CD1c-positive myeloid dendritic cell (primary cell): ENCODE measurements around the gene PIK3C2G.
"Not testable (repeated sequence)": the region's sequence is repeated elsewhere in the genome, so short reads cannot be mapped to it uniquely, and the experiment has no call there.

ENCODE experiments used
- DNase-seq: peaks from one replicate; pipeline ENCODE4 v3.0.0-alpha.2; 2016; ENCODE audit errors: extremely low spot score

PIK3C2G gene, protein sequence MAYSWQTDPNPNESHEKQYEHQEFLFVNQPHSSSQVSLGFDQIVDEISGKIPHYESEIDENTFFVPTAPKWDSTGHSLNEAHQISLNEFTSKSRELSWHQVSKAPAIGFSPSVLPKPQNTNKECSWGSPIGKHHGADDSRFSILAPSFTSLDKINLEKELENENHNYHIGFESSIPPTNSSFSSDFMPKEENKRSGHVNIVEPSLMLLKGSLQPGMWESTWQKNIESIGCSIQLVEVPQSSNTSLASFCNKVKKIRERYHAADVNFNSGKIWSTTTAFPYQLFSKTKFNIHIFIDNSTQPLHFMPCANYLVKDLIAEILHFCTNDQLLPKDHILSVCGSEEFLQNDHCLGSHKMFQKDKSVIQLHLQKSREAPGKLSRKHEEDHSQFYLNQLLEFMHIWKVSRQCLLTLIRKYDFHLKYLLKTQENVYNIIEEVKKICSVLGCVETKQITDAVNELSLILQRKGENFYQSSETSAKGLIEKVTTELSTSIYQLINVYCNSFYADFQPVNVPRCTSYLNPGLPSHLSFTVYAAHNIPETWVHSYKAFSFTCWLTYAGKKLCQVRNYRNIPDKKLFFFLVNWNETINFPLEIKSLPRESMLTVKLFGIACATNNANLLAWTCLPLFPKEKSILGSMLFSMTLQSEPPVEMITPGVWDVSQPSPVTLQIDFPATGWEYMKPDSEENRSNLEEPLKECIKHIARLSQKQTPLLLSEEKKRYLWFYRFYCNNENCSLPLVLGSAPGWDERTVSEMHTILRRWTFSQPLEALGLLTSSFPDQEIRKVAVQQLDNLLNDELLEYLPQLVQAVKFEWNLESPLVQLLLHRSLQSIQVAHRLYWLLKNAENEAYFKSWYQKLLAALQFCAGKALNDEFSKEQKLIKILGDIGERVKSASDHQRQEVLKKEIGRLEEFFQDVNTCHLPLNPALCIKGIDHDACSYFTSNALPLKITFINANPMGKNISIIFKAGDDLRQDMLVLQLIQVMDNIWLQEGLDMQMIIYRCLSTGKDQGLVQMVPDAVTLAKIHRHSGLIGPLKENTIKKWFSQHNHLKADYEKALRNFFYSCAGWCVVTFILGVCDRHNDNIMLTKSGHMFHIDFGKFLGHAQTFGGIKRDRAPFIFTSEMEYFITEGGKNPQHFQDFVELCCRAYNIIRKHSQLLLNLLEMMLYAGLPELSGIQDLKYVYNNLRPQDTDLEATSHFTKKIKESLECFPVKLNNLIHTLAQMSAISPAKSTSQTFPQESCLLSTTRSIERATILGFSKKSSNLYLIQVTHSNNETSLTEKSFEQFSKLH (N-terminal part only)

DNA sequence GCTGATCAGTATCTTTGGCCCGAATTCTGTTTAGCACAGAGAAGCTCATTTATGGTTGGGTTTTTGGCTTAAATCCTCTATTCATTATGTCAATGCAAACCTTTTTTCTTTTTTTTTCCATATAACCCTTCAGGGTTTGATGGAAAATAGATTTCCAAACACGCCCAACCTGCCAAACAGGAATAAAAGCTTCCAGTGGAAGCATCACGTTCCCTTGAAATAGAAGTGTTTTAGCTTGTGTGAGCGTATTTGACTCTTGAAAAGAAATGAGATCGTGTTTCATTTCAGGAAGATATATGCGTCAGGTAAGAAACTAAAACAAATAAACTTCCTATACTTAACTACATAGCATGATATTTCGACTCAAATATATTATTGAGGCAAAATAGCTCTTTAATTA, at the start of gene PIK3C2G:
PIK3C2G (plus strand) TSS at position 246 of the 400 bp plus-strand sequence. CDS start 20,564 bp downstream, outside the sequence.
- no peak for DNase-seq

DNA sequence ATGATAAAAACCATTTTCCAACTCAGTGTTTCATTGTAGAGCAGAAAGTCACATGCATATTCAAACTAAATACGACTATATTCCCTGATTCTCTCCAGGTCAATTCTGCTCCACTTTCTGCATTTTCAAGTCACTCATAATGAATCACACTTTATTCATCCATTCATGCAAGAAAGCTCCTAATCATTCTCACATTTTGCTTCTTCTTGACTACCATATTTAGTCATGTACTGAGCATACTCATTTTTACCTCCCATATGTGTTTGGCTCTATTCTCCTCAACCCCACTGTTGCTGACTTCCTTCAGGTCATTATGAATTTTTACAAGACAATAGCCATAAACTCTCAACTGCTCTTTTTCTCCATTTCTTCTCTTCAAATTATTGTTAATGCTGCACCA, 43.4 kb upstream of the PIK3C2G start:
- DNase-seq: no peak

DNA sequence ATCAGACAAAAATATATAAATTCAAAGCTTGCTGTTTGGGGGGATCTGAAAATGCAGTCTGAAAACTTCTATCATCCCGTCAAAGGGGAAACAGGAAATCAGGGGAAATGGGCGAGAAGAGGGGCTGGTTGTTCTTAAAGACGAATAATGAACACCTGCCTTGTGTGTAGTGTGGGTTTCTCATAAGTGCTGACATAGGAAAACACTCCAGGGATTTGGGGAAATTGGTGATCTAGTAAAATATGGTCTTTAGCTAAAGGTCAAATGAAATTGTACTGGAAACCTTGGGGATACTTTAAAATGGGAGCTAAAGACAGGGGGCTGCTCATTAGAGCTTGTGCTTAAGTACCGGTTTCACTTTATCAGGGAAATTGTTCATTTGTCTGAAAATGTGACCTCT, 39.6 kb upstream of the PIK3C2G start:
- no peak for DNase-seq

DNA sequence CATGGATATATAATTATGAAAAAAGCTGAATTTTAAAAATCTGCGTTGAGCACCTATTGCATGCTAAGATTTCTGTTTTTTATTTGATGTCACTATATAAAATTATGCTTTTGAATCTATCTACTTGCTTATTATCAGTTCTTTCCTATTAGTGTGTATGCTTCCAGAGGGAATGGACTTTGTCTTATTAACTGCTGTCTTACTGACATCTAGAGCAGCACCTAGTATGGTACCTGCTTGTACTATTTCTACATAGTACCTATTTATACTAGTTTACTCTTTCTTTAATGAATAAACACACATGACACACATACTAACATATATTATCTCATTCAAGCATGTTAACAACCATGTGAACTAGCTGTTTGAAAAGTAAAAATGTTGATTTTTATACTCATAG, 38.6 kb upstream of the PIK3C2G start:
- DNase-seq: no peak

DNA sequence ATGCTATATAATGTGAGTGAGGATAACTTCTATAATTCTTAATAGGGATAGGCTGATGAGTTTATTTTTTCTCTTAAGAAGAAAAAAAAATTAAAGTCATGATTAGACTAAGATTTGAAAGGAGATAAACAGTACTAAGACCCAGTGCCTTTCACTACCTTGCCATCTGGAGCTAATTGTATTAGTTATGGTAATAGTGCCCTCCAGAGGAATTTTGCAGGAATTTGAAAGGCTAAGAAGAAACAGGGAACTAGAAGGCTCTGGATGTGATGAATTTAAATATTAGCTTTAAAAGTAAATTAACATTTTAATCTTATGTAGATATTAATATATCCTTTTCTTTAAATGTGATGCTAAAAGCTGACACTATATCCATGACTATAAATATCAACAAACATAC, 36.6 kb upstream of the PIK3C2G start:
- DNase-seq: peak; percentile 20

DNA sequence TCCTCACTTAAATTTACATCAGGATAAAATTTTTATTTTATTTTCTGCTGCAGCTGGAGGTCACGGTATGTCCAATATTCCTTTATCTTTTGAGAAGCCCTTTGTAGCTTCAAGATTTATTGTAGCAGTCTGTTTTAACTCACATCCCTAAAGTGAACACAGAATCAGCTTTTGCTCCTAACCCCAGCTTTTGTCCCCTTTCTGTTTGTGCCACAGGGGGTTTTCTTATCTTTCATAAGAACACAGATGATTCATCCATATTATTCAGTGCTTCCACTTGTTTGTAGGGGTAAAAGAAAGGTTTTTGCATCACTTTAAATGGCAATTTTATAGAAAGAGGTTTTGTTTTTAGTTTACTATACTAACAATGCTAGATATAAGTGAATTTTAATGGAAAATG, 21.8 kb upstream of the PIK3C2G start:
- no peak for DNase-seq

DNA sequence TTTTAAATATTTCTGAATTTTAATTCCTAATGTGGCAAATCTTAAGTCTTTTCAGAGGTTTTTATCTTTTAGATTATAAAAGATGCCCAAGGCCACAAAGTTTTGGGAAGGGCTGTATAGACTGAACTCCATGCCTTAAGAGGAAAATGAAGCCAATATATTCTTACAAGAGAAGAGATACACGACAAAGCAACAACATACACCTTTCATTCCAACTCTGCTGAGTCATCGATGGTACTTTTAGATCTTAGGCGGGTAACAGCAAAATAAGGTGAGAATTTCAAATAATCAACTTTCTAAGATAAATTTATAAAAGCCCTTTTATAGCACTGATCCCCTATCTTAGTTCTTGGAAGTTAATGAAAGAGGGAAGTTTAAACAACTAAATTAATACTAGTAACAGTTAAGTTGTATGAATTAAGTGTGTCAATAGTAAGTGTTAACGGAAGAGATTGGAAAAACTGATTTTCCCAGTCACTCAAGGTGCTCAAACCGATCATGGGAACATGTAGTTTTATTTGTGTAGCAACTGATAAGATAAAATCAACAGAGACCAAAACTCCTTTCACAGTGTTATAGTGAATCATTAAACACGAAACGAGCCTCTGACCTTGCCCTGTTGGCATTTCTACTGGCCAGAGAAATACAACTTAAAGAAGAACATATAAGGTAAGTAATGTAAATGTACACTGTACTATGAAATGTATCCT, 18.8 kb upstream of the PIK3C2G start:
- DNase-seq: no peak

DNA sequence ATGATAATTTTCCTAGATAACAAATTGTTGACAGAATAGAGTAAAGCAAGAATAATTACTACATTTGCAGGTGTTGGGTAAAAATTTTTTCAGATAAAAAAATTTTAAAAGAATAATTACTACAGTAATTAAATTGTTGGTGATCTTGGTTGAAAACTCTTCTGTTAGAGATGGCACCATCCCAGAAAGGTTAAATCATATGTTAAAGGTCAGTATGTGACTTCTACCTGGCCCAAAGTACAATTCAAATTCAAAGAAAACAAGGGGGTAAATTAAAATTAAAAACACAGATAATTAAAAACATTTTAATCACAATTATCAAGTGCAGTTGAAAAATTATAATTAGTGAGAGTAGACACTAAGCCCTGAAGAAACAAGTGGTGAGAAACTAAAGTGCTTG, 18.1 kb upstream of the PIK3C2G start:
- no peak for DNase-seq

DNA sequence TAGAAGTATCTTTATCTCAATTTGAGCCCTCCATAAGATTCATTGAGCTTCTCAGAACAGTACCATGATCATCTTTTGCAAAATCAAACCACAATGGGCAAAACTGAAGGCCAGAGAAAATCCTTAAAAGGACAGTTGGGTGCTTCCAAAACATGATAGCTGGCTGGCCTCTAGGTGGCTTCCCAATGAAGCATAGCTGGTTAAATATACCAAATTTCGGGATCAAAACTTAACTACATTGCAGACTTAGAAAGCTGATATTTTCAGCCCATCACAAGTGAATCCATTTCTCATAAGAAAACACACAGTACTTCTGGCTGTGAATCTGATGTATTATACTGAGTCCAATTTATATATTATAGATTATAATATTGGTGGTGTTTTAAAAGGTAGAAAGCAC, 15.3 kb upstream of the PIK3C2G start:
- DNase-seq: no peak

DNA sequence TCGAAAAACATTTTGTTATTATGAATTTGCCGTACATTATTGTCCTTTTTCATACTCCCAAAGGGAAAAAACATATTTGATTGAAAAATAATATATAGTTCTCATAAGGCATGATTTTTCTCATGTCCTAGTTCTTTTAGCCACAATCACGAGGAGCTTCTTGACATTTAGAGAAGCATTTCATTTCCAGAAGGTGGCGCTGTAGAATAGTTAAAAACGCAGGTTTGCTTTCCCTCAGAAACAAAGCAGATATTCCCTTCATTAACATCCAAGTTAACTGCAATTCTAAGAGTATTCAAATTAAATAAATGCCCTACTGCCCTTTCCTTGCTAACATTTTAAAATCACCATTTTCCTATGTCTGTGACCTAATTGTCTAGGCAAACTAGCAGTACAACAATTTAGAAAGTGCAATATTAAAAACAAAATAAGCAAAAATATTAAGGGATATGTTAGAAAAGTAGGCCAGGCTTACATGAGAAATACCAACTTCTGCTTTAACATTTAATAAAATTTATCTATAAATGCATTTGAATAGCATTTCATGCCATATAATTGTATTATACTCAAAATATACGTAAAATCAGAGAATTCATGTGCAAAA, 10.9 kb upstream of the PIK3C2G start:
- peak; percentile 48 for DNase-seq

DNA sequence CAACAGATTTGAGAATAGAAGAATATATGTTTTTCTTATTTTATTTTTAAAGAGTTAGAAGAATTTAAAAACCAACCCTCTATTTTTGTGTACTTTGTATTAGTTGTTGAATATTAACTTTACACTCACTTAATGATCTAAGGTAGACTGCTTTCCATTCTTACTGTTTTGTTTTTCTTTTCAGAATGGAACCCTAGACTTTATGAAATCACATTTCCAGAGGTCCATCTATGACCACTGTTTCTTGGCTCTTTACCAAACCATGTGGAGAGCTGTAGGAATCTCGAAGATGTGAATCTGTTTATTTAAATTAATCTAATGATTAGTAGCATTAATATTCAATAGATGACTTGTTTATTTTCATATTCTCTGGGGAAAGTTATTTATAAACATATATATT, 7.2 kb upstream of the PIK3C2G start:
- DNase-seq: no peak

DNA sequence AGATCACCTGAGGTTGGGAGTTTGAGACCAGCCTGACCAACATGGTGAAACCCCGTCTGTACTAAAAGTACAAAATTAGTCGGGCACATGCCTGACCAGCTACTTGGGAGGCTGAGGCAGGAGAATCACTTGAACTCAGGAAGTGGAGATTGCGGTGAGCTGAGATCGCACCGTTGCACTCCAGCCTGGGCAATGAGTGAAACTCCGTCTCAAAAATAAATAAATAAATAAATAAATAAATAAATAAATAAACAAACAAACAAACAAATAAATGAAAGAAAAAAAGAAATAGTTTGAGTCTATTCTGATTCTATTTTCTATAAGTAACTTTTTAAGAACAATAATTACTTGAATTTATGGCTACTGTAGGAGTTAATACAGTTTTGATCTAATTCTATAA, 6.3 kb upstream of the PIK3C2G start:
- DNase-seq: not testable (repeated sequence)

DNA sequence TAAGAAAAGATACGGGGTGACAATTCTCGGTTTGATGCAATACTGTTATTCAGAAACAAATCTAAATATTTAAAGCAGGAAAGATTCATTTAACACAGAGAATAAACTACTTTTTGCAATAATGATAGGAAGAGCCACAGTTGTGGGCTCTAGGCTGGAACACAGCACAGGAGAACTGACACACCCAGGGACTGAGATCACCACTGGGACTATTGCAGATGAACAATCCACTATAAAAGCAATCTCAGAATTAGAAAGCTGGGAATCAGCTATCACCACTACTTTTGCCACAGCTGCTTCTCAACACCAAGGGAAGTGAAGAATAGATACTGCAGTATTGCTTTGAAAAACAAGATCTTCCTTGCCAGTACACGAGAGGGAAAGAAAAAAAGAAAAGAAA, 4.1 kb upstream of the PIK3C2G start:
- no peak for DNase-seq

DNA sequence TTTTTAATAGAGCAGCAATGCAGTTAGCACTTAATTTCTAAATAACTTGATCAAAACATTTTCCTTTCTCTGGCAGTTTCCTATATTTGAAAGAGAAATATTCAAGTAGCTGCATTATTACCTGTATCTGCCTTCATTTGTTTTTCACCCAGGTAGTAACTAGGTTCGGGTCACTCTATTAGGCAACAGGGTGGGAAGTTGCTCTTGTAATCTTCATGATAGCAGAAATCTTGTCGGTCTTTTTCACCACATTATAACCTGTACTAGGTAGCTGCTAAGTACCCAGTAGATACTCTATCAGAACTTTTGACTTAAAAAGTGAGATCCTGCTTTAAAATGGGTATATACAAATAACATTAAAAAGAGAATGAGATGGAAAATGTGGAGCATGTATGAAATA, 2.4 kb upstream of the PIK3C2G start:
- DNase-seq: no peak

DNA sequence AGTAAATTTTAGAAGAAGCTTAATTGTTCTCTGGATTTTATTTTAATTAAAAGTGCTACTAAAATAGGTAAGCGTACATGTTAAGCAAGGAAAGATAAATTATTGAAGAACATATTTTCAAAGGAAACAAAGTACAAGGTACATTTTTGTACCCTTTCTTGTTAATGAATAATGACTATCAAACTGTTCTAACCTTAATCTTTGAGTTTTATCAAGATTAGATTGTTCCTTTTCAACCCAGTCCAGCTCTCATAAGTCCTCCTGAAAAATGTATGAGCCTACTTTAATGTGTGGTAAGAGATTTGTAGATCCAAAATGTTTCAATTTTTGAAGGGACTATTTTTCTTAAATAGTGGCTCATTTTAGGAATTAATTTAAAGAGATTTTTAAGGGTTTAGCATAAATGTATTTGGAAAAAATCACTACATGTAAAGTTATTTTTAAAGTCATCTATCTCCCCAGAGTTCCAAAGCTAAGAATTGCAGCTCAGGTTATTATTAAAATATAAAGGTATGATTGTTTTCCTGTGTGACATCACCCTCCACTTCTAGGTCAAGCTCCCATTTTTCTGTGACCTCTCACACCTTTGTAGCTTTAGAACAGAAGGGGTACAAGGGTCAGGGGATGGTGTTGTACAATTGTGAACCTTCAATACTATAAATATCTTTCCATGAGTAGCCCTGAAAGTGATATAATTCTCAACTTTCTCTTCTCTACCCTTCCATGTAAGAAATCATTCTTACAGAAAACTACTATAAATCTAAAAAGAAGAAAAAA, 1.2 kb upstream of the PIK3C2G start:
- DNase-seq: no peak

DNA sequence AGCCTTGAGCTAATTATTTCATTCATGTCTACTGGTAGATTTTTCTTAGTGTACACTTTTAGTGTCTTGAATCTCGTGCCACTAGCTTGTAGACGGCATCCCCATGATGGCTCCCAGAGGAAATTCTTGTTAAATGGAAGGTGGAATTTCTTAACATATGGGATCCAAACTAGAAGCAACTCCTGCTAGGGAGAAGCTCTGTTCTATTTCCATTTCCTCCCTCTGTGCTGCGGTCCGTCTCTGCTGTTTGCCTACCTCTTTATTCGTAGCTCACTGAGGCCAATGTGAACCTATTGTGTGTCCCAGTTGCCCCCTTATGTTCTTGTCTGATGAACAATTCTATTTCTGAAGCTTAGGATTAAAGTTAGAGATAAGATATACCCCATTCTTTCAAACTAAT, 588 bp downstream of the PIK3C2G start:
- no peak for DNase-seq

DNA sequence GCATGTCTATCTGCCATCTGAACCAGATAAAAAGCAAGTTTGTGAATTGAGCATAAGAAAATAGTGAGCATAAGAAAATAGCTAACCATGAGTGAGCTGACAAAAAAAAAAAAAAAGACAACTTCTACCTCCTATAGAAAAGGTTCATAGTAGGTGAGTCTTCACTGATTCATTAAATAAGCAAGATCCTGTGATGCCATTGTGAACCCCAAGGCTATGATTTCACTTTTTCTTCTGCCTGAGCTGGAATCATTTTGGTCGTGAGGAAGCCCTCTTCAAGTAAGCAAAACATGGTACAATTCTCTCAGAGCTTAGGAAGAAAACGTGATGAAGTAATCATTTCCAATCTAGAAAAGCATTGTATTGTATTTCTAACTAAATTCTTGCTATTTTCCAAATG, 1.2 kb downstream of the PIK3C2G start:
- no peak for DNase-seq

DNA sequence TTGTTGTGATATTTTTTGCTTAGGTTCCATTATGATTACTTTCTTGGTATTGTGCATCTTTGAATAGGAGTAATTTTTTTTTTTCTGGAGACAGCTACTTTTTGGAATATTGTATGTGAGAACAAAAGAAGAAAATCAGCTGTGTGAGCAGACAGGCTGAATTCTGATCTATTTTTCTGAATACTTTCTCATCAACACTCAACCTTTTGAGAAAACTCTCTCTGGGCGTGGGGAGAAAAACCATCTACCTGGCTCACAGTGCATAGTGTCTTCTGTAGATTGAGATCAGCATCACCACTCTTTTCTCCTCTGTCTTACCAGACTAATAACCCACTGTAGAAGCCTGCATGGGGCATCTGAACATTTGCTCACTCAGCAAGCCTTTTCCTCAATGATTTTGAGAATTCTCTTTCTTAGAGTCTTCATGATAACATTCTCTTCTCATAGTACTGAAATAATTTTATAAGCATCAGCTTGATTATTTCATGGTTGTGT, 3.3 kb downstream of the PIK3C2G start:
- no peak for DNase-seq

DNA sequence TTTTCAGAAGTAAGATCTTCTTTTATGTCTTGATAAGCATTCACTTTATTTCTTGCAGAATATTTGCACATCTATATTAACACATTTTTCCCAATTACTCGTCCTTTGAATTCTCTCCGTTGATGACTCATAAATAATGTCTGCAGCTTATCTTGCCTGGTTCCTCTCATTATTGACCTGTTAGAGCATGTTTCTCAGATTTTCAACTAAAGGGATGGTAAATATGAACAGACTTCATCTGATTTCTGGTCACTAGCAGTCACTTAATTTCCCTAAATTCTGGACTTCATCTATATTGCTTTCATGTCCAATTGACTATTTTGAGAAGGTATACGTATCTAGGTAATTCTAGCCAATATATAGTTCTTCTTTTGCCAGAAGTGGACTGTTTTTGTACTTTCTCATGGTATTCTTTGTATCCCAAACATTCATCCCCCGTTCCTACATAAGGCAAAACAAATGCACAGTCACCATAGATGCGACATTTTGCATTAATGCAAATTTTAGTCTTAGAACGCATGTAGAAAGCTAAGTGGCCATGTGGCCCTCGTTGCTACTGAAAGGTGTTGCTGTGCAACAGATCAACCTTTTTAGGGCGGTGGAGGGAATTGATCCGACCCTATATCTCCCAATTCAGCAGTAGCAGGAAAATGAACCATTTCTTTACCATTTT, 6.2 kb downstream of the PIK3C2G start:
- DNase-seq: no peak
